HFFc6 (cell line): ENCODE measurements around the gene CBARP. TPM values are rescaled to one million over a fixed set of nuclear protein-coding genes. Genes with fewer than 3 reads are reported as not detected.
"Not testable (repeated sequence)": the region's sequence is repeated elsewhere in the genome, so short reads cannot be mapped to it uniquely, and the experiment has no call there.

Experiments used
- DNase-seq: peaks from one replicate; pipeline ENCODE4 v3.0.0-alpha.2; 2018
- H3K27ac Mint-ChIP-seq: 2 replicates; pipeline ENCODE4 v1.8.0; 2020; ENCODE audit warnings: mild to moderate bottlenecking, mixed read lengths
- H3K27me3 Mint-ChIP-seq: 2 replicates; pipeline ENCODE4 v1.8.0; 2021; ENCODE audit warnings: mild to moderate bottlenecking, moderate library complexity, mixed read lengths; ENCODE audit not compliant: insufficient read depth
- H3K36me3 Mint-ChIP-seq: 2 replicates; pipeline ENCODE4 v1.8.0; 2021; ENCODE audit warnings: low read depth, mixed read lengths
- H3K4me1 Mint-ChIP-seq: 2 replicates; pipeline ENCODE4 v1.8.0; 2020; ENCODE audit warnings: low read depth, mixed read lengths
- H3K4me3 Mint-ChIP-seq: 2 replicates; pipeline ENCODE4 v1.8.0; 2020; ENCODE audit warnings: mild to moderate bottlenecking, moderate library complexity, mixed read lengths
- H3K9me3 Mint-ChIP-seq: 2 replicates; pipeline ENCODE4 v1.8.0; 2020; ENCODE audit warnings: mild to moderate bottlenecking, mixed read lengths
- CTCF ChIP-seq: fragments of 200-600 bp; sonication (generic); IDR thresholded peaks from 2 replicates; pipeline ENCODE4 v1.5.0; 2021; ENCODE audit warnings: antibody characterized with exemption, mild to moderate bottlenecking
- total RNA-seq, 6 experiments: library from RNA; stranded (reverse); fragmentation: NEBNext Ultra II Directional; extraction: Animal tissue kit (Norgen Biotek cat#: 25700); gene quantifications; 2 replicates in 1 of 6; 3 replicates in 5 of 6; pipeline ENCODE4 v1.2.3, GENCODE V29; 2021

The CBARP gene
- total RNA-seq, 6 experiments from 2014 or later = 7.6 to 12.7 (median 8.6) TPM

- DNase-seq = no peak
- Mint-ChIP-seq H3K27ac (peak overlapping the region; percentile 42), H3K9me3 (no peaks in the 10 kb centered on the region), H3K4me3 (no peak overlapping the region), H3K27me3 (peaks cover 14% of the 10 kb centered on the region), H3K4me1 (peaks cover 42% of the 10 kb centered on the region), H3K36me3 (peaks cover 23% of the 10 kb centered on the region)
- TF ChIP-seq CTCF = no peak
Observed at GRCh38 chr19:1211494-1212234, 26.1 kb downstream of the CBARP start.

- peak overlapping the region; percentile 36 for H3K27ac Mint-ChIP-seq
- no peaks in the 10 kb centered on the region for H3K9me3 Mint-ChIP-seq
- peaks cover 26% of the 10 kb centered on the region for H3K36me3 Mint-ChIP-seq
- DNase-seq = no peak
- peaks cover 10% of the 10 kb centered on the region for H3K27me3 Mint-ChIP-seq
- TF ChIP-seq CTCF = no peak
- H3K4me1 Mint-ChIP-seq = peaks cover 27% of the 10 kb centered on the region
- no peak overlapping the region; the same call in 1 of the 2 replicates for H3K4me3 Mint-ChIP-seq
Observed at GRCh38 chr19:1210227-1210538, 27.6 kb downstream of the CBARP start.

- DNase-seq = peak; percentile 32
- H3K9me3 Mint-ChIP-seq, H3K27me3 Mint-ChIP-seq: not testable (repeated sequence)
- H3K36me3 Mint-ChIP-seq = peaks cover 26% of the 10 kb centered on the region
- peaks cover 26% of the 10 kb centered on the region for H3K4me1 Mint-ChIP-seq
- peak overlapping the region; percentile 54 for H3K4me3 Mint-ChIP-seq
- H3K27ac Mint-ChIP-seq = peak overlapping the region; percentile 38; the same call in 1 of the 2 replicates
Observed at GRCh38 chr19:1208830-1209229, 29.0 kb downstream of the CBARP start.

- H3K4me1 Mint-ChIP-seq = peaks cover 27% of the 10 kb centered on the region
- DNase-seq = no peak
- peak overlapping the region; percentile 90 for H3K4me3 Mint-ChIP-seq
Observed at GRCh38 chr19:1206864-1207450, 30.8 kb downstream of the CBARP start.

GRCh38 chr19:1206150-1206863 lies 31.5 kb downstream of the CBARP start:
- peaks cover 15% of the 10 kb centered on the region for H3K36me3 Mint-ChIP-seq
- peak overlapping the region; percentile 93 for H3K27ac Mint-ChIP-seq
- H3K4me1 Mint-ChIP-seq = peaks cover 27% of the 10 kb centered on the region
- no peak for TF ChIP-seq CTCF
- peak overlapping the region; percentile 90 for H3K4me3 Mint-ChIP-seq
- DNase-seq = no peak
- H3K27me3 Mint-ChIP-seq = peaks cover 5% of the 10 kb centered on the region
- no peaks in the 10 kb centered on the region for H3K9me3 Mint-ChIP-seq

More at GRCh38 chr19:1206864-1207450, 30.8 kb downstream of the CBARP start:
- Mint-ChIP-seq H3K27ac (peak overlapping the region; percentile 93), H3K27me3 (peaks cover 5% of the 10 kb centered on the region), H3K9me3 (no peaks in the 10 kb centered on the region), H3K36me3 (peaks cover 19% of the 10 kb centered on the region)
- TF ChIP-seq CTCF = no peak
